ENCODE results near the gene ARGLU1.

Gene ARGLU1

DNA sequence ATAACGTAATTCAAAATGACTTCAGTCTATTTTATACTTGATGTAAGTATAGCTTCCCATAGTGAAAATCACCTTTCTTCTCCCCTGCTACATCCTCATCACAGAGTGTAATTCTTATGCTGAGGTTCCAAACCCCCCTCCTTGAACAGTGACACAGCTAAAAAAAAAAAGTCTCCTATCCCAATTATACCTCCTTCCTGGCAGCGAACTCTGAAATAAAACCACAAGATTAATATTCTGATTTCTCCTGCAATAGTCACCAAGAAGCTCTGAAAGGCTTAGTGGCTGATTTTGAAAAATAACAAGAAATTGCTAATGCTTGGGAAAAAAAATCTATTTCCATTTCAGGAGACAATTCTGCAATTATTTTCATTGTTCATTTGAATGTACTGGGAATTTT is 68.8 kb downstream of the ARGLU1 start:
- Mint-ChIP-seq H3K27ac (no peak overlapping the region), H3K4me3 (no peak overlapping the region), H3K4me1 (ENCODE audit: low read depth) (peaks cover 9% of the 10 kb centered on the region), H3K36me3 (ENCODE audit: low read depth) (no peaks in the 10 kb centered on the region), H3K9me3 (no peaks in the 10 kb centered on the region), H3K27me3 (peaks cover 62% of the 10 kb centered on the region)
- no peak for DNase-seq

DNA sequence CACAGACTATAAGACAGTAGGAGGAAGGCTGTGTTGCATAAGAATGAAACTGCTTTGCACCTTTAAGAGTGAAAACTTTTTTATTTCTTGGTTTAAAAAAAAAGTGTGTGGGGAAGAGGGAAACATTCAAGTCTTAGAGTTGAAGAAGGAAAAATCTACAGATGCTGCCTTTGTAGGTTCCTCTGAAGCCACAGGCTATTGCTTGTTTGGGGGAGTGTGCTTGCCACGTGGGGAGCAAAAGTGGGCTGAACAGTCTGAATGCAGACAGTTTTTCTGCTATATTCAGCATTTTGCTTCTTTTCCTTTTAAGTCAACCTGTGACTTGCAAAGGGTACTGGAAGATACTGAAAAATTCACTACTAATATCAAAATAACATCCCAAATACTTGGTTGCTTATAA is 69.4 kb downstream of the ARGLU1 start:
- Mint-ChIP-seq H3K4me3 (no peak overlapping the region), H3K27me3 (peaks cover 67% of the 10 kb centered on the region), H3K27ac (no peak overlapping the region), H3K36me3 (ENCODE audit: low read depth) (no peaks in the 10 kb centered on the region), H3K9me3 (no peaks in the 10 kb centered on the region), H3K4me1 (ENCODE audit: low read depth) (peaks cover 15% of the 10 kb centered on the region)
- no peak for DNase-seq

DNA sequence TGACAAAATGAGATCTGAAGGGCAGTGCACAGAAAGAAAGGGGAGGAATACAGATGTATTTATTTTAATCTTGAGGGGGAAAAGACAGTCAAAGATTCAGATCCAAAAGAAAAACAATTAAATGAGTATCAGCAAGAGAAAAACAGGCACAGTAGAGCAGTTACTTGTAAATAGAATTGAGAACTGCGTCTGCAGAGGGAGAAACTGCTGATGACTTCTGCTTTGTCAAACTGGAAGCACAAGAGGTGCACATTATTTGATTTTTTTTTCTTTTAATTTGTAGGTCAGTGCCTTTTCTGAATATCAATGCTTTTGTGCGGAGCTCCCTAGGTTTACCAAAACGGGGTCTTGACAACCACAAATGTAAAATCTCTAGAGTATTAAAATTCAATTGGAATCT is 69.8 kb downstream of the ARGLU1 start:
- Mint-ChIP-seq H3K4me1 (ENCODE audit: low read depth) (peaks cover 19% of the 10 kb centered on the region), H3K27me3 (peaks cover 71% of the 10 kb centered on the region), H3K9me3 (no peaks in the 10 kb centered on the region), H3K27ac (no peak overlapping the region), H3K36me3 (ENCODE audit: low read depth) (no peaks in the 10 kb centered on the region), H3K4me3 (no peak overlapping the region)
- DNase-seq = no peak

- Mint-ChIP-seq H3K27ac (no peak overlapping the region), H3K9me3 (no peaks in the 10 kb centered on the region), H3K4me3 (no peak overlapping the region), H3K36me3 (ENCODE audit: low read depth) (no peaks in the 10 kb centered on the region), H3K4me1 (ENCODE audit: low read depth) (peaks cover 20% of the 10 kb centered on the region), H3K27me3 (peaks cover 76% of the 10 kb centered on the region)
- no peak for DNase-seq
These were observed 70.9 kb downstream of the ARGLU1 start for GRCh38 chr13:106497079-106497478.

DNA sequence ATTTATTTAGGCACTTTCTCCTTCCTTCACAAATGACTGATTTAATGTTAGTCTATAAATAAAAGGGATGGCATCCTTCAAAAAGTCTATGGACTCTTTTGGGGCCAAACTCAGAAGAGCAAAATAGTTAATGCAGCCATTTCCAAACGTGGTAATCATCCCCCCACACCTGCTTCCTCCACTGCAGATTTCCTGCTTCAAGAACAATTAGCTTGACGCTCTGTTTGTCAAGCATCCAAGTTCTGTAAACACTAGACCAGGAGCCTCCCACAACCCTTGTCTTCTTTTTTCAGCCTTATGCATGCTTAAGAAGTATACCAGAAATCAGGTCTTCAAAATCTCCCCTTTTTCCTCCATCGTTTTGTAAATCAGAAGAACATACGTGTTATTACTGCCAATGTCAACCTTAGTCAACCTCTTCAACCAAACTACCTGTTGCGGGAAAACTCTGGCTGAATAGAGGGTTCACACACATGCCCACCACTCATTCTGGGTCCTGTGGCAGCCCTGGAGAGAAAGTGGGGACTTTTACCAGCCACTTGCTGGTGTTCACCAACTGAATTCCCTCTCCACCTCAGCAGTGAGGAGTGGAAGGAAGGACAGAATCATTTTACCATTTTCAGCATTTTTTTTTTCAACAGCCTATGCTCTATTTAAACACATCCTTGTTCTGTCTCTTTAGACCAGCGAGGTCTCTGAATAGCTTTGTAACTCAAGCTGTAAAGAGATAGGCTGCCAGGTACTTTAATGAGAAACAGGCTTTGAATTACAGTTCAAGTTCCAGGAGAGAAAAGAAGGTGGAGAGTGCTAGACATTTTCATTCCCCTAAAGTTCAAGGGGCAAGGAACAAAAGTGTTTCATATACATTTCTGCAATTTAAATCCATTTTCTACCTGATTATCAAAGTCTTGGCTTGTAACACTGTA is 71.6 kb downstream of the ARGLU1 start:
- DNase-seq = no peak
- H3K27me3 Mint-ChIP-seq = peaks cover 83% of the 10 kb centered on the region
- no peaks in the 10 kb centered on the region for H3K36me3 Mint-ChIP-seq (ENCODE audit: low read depth)
- no peak overlapping the region for H3K27ac Mint-ChIP-seq
- peaks cover 20% of the 10 kb centered on the region for H3K4me1 Mint-ChIP-seq (ENCODE audit: low read depth)
- H3K9me3 Mint-ChIP-seq = no peaks in the 10 kb centered on the region
- no peak overlapping the region for H3K4me3 Mint-ChIP-seq

- Mint-ChIP-seq H3K27me3 (peaks cover 85% of the 10 kb centered on the region), H3K4me3 (no peak overlapping the region), H3K4me1 (ENCODE audit: low read depth) (peaks cover 27% of the 10 kb centered on the region), H3K36me3 (ENCODE audit: low read depth) (no peaks in the 10 kb centered on the region), H3K9me3 (no peaks in the 10 kb centered on the region), H3K27ac (no peak overlapping the region)
- DNase-seq = no peak
These were observed 73.0 kb downstream of the ARGLU1 start for GRCh38 chr13:106494936-106495335.

GRCh38 chr13:106494506-106494905 is 73.4 kb downstream of the ARGLU1 start:
- Mint-ChIP-seq H3K27ac (no peak overlapping the region), H3K9me3 (no peaks in the 10 kb centered on the region), H3K4me1 (ENCODE audit: low read depth) (peaks cover 25% of the 10 kb centered on the region), H3K36me3 (ENCODE audit: low read depth) (no peaks in the 10 kb centered on the region), H3K4me3 (no peak overlapping the region), H3K27me3 (peaks cover 83% of the 10 kb centered on the region)
- DNase-seq = no peak

DNA sequence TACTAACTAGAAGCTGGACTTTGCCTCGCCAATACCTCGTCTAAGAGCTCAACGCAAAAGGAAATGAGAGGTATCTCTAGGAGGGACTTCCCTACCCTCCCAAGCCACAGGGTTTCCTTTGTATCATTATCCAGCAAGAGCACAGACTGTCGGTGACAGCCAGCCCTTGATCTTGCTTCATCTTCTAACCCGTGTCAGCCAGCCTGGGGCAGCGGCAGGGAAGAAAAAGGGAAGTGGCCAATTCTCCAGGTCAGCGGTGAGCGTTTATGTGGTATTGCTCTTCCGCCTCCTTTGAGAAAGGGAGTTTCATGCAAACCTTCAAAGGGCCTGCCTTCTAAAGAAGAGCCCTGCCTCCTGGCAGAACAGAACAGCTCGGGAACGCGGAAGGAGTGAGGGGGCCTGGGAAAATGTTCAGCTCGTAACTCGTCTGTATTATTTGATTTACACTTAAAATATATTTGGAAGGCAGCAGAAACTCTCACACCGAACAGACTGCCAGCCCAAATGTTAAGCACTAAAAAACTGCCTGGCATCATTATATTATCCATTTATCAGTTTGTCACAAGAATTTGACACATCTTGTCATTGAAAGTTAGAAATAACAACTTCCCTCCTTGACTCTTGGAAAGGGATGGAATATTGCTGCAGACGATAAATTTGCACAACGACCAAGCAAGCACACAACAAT is 74.3 kb downstream of the ARGLU1 start:
- H3K27me3 Mint-ChIP-seq = peaks cover 84% of the 10 kb centered on the region
- DNase-seq = no peak
- H3K27ac Mint-ChIP-seq = no peak overlapping the region
- no peaks in the 10 kb centered on the region for H3K36me3 Mint-ChIP-seq (ENCODE audit: low read depth)
- peaks cover 22% of the 10 kb centered on the region for H3K4me1 Mint-ChIP-seq (ENCODE audit: low read depth)
- H3K4me3 Mint-ChIP-seq = no peak overlapping the region
- H3K9me3 Mint-ChIP-seq = no peaks in the 10 kb centered on the region

DNA sequence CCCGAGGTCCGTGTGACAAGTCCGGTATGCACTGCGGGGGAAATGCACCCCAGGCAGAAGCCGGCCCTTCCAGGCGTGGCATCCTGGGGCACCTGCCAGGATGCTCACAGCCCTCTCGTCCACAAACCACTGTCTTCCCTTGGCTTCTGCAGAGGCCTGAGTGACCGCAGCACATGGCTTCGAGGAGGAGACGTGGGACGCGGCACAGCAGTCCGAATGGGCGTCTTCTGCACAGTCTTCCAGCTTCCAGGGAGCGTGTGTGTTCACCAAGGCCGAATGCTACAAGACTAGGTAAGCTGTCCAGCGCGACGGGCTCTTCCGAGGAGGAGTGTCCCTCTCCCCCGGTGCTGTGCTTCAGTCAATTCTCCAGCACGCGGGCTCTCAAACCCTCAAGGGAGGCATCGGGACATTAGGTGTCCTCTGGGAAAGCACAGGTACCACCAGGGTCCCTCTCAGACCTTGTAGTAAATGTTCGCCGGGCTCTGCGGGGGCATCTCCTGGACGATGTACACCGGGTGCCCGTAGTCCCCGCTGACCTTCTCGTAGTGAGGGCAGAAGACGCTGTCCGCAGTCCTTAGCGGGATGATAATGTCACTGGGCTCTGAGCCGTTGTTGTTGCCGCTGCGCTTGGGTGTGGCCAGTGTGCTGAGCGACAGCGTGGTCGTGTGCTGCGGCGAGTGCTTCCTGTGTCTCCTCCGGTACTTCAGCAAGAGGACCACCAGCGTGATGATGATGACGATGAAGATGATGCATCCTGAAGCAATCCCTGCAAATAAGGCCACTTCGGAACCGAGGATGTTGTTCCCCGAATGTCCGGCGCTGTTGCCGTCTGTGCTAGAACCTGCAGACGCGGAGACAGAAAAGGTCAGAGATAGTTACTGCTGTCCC is 75.1 kb downstream of the ARGLU1 start:
- DNase-seq = no peak
- Mint-ChIP-seq H3K4me1 (ENCODE audit: low read depth) (peaks cover 21% of the 10 kb centered on the region), H3K9me3 (no peaks in the 10 kb centered on the region), H3K27ac (no peak overlapping the region), H3K27me3 (peaks cover 84% of the 10 kb centered on the region), H3K4me3 (no peak overlapping the region), H3K36me3 (ENCODE audit: low read depth) (no peaks in the 10 kb centered on the region)

- H3K27me3 Mint-ChIP-seq = peaks cover 85% of the 10 kb centered on the region
- no peak overlapping the region for H3K4me3 Mint-ChIP-seq
- peaks cover 21% of the 10 kb centered on the region for H3K4me1 Mint-ChIP-seq (ENCODE audit: low read depth)
- H3K9me3 Mint-ChIP-seq = no peaks in the 10 kb centered on the region
- no peak overlapping the region for H3K27ac Mint-ChIP-seq
- DNase-seq = no peak
- H3K36me3 Mint-ChIP-seq (ENCODE audit: low read depth) = no peaks in the 10 kb centered on the region
These were observed 75.9 kb downstream of the ARGLU1 start for GRCh38 chr13:106491928-106492587.

Data from activated T-cell treated with anti-CD3 and anti-CD28 coated beads, Interleukin-2, amount 50 U/mL, for 24 hours (primary cell).